ENCODE data around the gene KRT27.
"Not testable (repeated sequence)": the region's sequence is repeated elsewhere in the genome, so short reads cannot be mapped to it uniquely, and the experiment has no call there.

Gene KRT27

DNA sequence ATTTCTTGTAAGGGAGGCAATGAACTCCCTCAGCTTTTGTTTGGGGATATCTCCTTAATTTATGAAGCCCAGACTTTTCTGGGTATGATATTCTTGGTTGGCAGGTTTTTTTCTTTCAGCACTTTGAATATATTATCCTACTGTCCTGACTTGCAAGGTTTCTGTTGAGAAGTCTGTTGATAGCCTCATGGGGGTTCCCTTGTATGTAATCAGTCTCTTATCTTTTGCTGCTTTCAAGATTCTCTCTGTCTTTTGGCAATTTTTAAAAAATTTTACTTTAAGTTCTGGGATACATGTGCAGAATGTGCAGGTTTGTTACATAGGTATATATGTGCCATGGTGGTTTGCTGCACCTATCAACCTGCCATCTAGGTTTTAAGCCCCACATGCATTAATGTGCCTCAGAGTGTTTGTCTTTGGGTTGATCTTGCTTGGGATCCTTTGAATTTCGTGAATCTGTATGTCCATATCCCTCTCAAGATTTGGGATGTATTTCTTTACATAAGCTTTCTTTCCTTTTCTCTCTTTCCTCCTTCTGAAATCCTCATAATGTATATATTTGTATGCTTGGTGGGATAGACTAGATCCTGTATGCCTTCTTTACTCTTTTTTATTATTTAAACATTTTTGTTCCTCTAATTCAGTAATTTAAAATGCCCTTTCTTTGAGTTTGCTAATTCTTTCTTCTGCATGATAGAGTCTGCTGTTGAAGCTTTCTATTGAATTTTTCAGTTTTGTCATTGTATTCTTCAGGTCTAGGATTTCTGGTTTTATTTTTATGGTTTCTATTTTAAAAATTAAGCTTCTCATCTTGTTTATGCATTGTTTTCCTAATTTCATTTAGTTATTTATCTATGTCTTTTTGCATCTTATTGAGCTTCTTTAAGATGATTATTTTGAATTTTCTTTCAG, 22.0 kb downstream of the KRT27 start:
- in situ Hi-C loops (cut with HindIII; ENCODE audit: low sequenced_read_pairs): no loop called here

DNA sequence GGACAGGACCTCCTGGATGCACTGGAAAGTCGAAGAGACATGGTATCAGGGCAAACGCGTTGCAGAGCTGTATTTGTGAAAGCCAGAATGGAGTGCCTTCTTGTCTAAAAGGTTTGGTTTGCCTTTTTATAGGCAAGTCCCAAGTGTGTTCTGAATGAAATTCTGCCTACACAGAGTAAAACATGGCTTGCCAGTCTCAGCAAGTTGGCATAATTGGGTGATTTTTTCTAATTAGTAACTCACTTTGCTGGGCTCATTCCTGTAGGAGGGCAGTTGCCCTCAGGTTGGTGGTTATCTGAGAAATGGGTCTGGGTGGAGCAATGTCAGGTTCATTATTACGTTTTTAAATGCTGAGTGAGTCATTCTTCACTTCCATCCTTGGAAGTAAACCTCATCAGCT, 27.1 kb downstream of the KRT27 start, which contains the start of gene KRT25:
Gene KRT25, minus strand, starts transcription at position 101 of the 400 bp plus-strand sequence. Its CDS starts 60 bp downstream, at position 41.
- in situ Hi-C loops (cut with HindIII; ENCODE audit: low sequenced_read_pairs): no loop called here

DNA sequence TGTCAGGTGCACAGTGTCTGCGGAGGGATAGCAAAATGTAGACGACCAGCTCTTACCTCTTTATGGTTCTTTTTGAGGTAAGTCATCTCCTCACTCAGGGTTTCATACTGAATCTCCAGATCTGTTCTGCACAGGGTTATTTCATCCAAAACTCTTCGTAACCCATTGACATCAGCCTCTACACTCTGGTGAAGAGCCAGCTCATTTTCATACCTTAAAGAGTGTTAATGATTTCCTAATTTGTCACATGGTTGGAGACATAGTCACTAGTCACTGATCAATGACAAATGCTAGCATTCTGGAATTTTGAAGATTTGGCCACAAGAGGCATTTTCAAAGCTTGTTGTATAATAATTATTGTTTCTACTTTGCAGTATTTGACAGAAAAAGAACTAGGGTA, 28.5 kb downstream of the KRT27 start:
- in situ Hi-C loops (cut with HindIII; ENCODE audit: low sequenced_read_pairs): no loop called here

GRCh38 chr17:40751065-40751464, 31.3 kb downstream of the KRT27 start:
- in situ Hi-C loops (cut with HindIII; ENCODE audit: low sequenced_read_pairs): no loop called here

DNA sequence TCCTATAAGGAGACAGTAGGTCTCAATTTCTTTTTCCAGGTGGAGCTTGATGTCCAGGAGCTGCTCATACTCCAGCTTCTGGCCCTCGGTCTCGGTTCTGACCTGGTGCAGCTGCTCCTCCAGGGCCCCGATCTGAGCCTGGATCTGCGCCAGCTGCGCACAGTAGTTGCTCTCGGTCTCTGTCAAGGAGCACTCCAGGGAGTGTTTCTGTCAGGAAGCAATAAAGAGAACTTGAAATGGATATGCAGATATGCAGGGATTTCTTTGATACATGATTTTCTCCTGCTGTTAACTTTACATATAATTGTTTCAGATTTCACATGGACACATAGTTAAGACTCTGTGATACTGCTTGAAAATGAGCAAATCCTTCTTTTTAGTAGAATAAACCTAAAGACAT, 32.0 kb downstream of the KRT27 start:
- in situ Hi-C loops (cut with HindIII; ENCODE audit: low sequenced_read_pairs): no loop called here

GRCh38 chr17:40748666-40749065, 33.7 kb downstream of the KRT27 start:
- in situ Hi-C loops (cut with HindIII; ENCODE audit: low sequenced_read_pairs): not testable (repeated sequence)

- in situ Hi-C loops (cut with HindIII; ENCODE audit: low sequenced_read_pairs): no loop called here
Observed at GRCh38 chr17:40738553-40738952, 43.8 kb downstream of the KRT27 start.

- in situ Hi-C loops (cut with HindIII; ENCODE audit: low sequenced_read_pairs): no loop called here
Observed at GRCh38 chr17:40735016-40735415, 47.3 kb downstream of the KRT27 start.

- in situ Hi-C loops (cut with HindIII; ENCODE audit: low sequenced_read_pairs): no loop called here
Observed at GRCh38 chr17:40734018-40734417, 48.3 kb downstream of the KRT27 start.

DNA sequence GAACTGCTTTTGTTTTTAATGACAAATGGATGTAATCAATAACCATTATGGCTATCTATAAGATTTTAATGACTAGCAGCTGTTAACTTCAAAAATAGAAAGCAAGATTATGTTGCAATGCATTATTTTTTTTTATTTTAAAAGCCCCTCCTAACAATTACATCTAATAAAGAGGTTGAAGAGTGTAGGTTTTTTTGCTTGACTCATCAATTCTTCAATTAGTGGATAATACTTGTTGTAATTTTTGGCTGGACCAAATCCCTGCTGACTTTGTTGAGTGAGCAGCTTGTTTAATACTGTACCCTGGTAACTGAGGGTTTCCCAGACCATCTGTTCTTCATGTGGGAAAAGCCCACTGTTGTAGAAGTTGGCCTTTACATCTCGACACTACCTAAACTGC, 51.4 kb downstream of the KRT27 start:
- in situ Hi-C loops (cut with HindIII; ENCODE audit: low sequenced_read_pairs): no loop called here

- in situ Hi-C loops (cut with HindIII; ENCODE audit: low sequenced_read_pairs): no loop called here
Observed at GRCh38 chr17:40727447-40728231, 54.7 kb downstream of the KRT27 start.

DNA sequence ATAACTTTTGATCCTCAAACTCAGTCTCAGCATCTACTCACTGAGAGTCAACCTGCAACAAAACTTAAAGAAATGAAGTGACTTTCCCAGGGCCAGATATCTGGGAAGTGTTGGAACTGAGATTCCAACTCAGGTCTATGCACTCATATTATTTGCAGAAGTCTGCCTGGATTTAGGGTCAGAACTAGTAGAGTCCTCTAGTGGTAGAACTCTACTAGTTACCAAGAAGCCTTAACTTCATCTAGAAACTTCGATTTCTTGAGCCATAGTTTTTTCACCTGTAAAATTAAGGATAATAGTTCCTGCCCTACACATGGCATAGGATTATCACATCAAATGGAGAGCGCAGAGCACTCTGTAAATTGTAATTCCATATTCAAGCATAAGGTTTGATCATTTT, 55.4 kb downstream of the KRT27 start:
- in situ Hi-C loops (cut with HindIII; ENCODE audit: low sequenced_read_pairs): no loop called here
